Skeletal muscle satellite cell (primary cell): ENCODE measurements around the gene MISP.

ENCODE experiments used
- H3K27me3 ChIP-seq: 2 replicates; pipeline ENCODE4 v1.7.0; 2013; ENCODE audit warnings: low read length; ENCODE audit not compliant: control insufficient read depth, insufficient read depth
- H3K36me3 ChIP-seq: 2 replicates; pipeline ENCODE4 v1.7.0; 2013; ENCODE audit warnings: mild to moderate bottlenecking, control low read depth, low read length; ENCODE audit not compliant: insufficient read depth
- H3K4me1 ChIP-seq: 2 replicates; pipeline ENCODE4 v1.7.0; 2013; ENCODE audit warnings: low read length; ENCODE audit not compliant: control insufficient read depth, insufficient read depth
- H3K4me2 ChIP-seq: 2 replicates; pipeline ENCODE4 v1.7.0; 2013; ENCODE audit warnings: mild to moderate bottlenecking, low read length
- H3K4me3 ChIP-seq: 2 replicates; pipeline ENCODE4 v1.7.0; 2013; ENCODE audit warnings: low read length
- H3K9ac ChIP-seq: 2 replicates; pipeline ENCODE4 v1.7.0; 2013; ENCODE audit warnings: mild to moderate bottlenecking, low read depth, low read length, moderate library complexity
- H3K9me3 ChIP-seq: replicated peaks from 2 replicates; pipeline ENCODE4 v1.7.0; 2013; ENCODE audit warnings: mild to moderate bottlenecking, control low read depth, low read length

Gene MISP

DNA sequence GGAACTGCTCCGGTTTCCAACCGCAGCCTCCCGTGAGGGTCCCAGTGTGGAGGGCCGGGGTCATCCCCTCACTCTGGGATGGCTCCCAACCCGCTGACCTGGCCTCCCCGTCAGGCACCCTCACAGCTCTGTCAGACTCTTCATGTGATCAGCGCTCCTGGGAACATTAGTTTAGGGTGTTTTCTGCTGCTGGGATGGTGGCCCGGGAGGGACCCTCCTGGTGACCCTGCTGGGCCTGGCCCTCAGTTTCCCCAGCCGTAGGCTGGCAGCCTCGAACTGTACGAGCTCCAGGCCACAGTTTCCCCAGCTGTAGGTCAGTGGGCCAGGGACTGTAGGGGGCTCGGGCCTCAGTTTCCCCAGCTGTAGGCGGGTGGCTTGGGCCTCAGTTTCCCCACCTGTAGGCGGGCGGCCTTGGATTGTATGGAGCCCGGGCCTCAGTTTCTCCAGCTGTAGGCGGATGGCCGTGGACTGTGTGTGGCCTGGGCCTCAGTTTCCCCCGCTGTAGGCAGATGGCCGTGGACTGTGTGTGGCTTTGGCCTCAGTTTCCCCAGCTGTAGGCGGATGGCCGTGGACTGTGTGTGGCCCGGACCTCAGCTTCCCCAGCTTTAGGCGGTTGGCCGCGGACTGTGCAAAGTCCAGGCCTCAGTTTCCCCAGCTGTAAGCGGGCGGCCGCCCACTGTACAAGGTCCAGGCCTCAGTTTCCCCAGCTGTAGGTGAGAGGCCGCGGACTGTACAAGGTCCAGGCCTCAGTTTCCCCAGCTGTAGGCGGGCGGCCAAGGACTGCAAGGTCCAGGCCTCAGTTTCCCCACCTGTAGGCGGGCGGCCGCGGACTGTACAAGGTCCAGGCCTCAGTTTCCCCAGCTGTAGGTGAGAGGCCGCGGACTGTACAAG is 45.0 kb downstream of the MISP start:
- Histone ChIP-seq H3K4me2 (peak overlapping the region; percentile 92), H3K36me3 (peaks cover 28% of the 10 kb centered on the region), H3K4me1 (peaks cover 32% of the 10 kb centered on the region), H3K4me3 (peak overlapping the region; percentile 78), H3K9ac (peak overlapping the region; percentile 92), H3K27me3 (no peaks in the 10 kb centered on the region), H3K9me3 (no peaks in the 10 kb centered on the region)

- peaks cover 42% of the 10 kb centered on the region for H3K4me1 ChIP-seq
Observed at GRCh38 chr19:796692-797527, 46.0 kb downstream of the MISP start, which contains the start of gene PTBP1. Gene PTBP1, plus strand, starts transcription at chr19:797452. Its CDS starts 46 bp downstream, at chr19:797498.

GRCh38 chr19:797528-798414 is 46.9 kb downstream of the MISP start:
- Histone ChIP-seq H3K36me3 (peaks cover 44% of the 10 kb centered on the region), H3K4me2 (peak overlapping the region; percentile 100), H3K9ac (peak overlapping the region; percentile 93), H3K4me3 (peak overlapping the region; percentile 85), H3K27me3 (no peaks in the 10 kb centered on the region), H3K9me3 (no peaks in the 10 kb centered on the region), H3K4me1 (peaks cover 50% of the 10 kb centered on the region)

More at GRCh38 chr19:796692-797527, 46.0 kb downstream of the MISP start, which contains the start of gene PTBP1:
- H3K4me2 ChIP-seq: peak within 1 kb of the TSS; percentile 100
- no peaks in the 10 kb centered on the region for H3K27me3 ChIP-seq
- H3K9ac ChIP-seq: peak within 1 kb of the TSS; percentile 93
- peaks cover 36% of the 10 kb centered on the region for H3K36me3 ChIP-seq
- H3K4me3 ChIP-seq: peak within 1 kb of the TSS; percentile 85
- no peaks in the 10 kb centered on the region for H3K9me3 ChIP-seq

- H3K4me3 ChIP-seq: peak overlapping the region; percentile 85
- H3K4me1 ChIP-seq: peaks cover 53% of the 10 kb centered on the region
- no peaks in the 10 kb centered on the region for H3K9me3 ChIP-seq
- H3K27me3 ChIP-seq: no peaks in the 10 kb centered on the region
- peak overlapping the region; percentile 100 for H3K4me2 ChIP-seq
- peaks cover 52% of the 10 kb centered on the region for H3K36me3 ChIP-seq
- peak overlapping the region; percentile 93 for H3K9ac ChIP-seq
Observed at GRCh38 chr19:798415-799075, 47.6 kb downstream of the MISP start.

- Histone ChIP-seq H3K4me3 (peak overlapping the region; percentile 85), H3K4me2 (peak overlapping the region; percentile 100), H3K27me3 (no peaks in the 10 kb centered on the region), H3K4me1 (peaks cover 53% of the 10 kb centered on the region), H3K9ac (peak overlapping the region; percentile 93), H3K9me3 (no peaks in the 10 kb centered on the region), H3K36me3 (peaks cover 60% of the 10 kb centered on the region)
Observed at GRCh38 chr19:799076-799881, 48.4 kb downstream of the MISP start.

DNA sequence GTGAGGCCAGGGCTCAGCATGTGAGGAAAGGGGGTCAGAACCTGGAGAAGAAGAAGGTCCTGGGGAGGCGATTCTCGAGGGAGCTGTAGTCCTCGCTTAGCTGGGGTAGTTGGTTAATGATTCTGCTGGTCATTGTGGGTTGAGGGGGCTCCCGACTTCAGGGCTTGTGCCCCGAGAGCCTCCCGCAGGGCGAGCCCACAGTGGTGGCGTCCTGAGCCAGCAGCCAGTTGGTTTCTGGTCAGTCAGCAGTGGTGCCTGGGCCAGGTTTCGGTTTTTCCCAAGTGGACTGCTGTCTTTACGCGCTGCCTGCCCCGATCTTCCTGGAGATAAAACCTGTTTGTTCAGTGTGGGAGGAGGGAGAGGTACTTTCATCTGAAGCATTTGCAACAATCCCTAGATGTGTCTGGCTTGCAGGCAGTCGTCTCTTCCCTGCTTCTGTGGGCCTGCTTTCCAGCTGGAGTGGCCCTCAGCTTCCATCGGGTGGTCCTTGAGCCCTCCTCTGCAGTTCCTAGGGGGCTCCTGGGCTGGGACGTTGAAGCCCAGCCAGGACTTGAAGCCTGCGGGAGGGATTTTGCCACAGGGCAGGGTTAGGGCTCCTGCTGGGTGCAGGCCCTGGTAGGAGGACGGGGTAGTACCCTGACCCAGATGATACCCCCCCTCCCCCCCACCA is 49.6 kb downstream of the MISP start:
- Histone ChIP-seq H3K4me2 (peak overlapping the region; percentile 100), H3K9ac (peak overlapping the region; percentile 93), H3K9me3 (no peaks in the 10 kb centered on the region), H3K27me3 (no peaks in the 10 kb centered on the region), H3K4me3 (peak overlapping the region; percentile 85), H3K4me1 (peaks cover 49% of the 10 kb centered on the region), H3K36me3 (peaks cover 72% of the 10 kb centered on the region)

- Histone ChIP-seq H3K9me3 (no peaks in the 10 kb centered on the region), H3K27me3 (no peaks in the 10 kb centered on the region), H3K36me3 (peaks cover 79% of the 10 kb centered on the region), H3K9ac (peak overlapping the region; percentile 93), H3K4me2 (peak overlapping the region; percentile 100), H3K4me1 (peaks cover 42% of the 10 kb centered on the region), H3K4me3 (peak overlapping the region; percentile 85)
Observed at GRCh38 chr19:801030-801860, 50.3 kb downstream of the MISP start.

DNA sequence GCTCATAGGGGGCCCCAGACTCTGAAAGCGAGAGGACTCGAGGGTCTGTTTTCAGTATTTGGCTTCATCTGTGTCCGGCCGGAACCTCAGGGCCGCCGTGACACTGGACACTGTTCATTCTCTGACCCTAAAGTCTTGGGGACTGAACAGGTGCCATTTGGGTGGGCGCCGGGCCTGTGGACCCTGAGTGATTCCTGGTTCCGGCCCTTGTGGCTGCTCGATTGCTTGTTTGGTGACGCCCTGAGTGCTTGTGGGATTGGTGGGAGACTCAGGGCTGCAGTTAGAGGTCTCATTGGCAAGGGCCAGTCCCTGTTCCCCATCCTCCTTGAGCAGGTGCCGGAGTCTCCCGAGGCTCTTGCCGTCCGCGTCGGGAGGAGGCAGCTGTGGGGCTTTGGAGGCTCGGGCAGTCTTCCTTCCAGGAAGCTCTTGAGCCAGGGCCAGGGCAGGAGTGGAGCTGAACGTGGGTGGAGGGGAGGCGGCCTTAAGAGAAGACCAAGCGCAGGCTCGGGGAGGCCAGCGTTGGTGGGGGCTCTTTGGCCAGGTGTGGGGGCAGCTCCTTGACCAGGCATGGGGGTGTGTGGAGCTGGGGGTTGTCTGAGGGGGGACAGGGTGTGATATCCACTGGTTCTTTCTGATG is 51.1 kb downstream of the MISP start:
- peaks cover 87% of the 10 kb centered on the region for H3K36me3 ChIP-seq
- no peaks in the 10 kb centered on the region for H3K27me3 ChIP-seq
- peak overlapping the region; percentile 93 for H3K9ac ChIP-seq
- H3K9me3 ChIP-seq: no peaks in the 10 kb centered on the region
- peak overlapping the region; percentile 85 for H3K4me3 ChIP-seq
- peaks cover 39% of the 10 kb centered on the region for H3K4me1 ChIP-seq
- H3K4me2 ChIP-seq: peak overlapping the region; percentile 100
